ENCODE measurements around the gene PDCD10.

PDCD10 gene

DNA sequence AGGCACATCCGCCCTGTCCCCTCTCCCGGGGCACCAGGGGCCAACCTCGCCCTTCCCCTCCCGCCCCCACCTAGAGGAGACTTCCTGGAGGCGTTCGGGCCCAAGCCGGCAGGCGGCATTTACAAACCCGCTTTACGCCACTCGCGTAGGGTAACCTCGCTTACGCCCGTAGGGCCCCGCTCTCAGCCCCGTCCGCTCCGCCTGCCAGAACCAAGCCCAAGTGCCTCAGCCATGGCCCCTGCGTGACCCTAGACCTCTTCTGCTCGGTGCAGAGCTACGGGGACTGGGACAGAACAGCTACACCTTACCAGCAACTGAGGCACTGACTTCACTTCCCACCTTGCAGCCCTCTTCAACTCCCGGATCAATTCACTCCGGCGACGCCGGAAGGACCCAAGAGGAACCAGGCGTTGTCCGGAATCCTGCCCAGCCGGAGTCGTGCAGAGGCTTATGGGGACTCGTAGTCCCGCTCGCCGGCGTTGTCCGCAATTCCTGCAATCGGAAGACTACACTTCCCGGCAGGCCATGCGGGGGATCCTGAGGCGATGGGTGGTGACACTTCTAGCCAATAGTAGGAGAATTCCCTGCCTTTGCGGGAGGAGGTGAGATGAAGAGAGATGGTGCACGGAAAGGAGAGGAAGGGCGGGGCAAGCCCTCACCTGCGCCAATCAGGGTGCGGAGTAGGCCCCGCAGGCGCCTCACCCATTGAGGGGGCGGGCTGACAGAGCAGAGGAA lies at the start of gene PDCD10:
PDCD10 (minus strand) TSS at position 395 of the 735 bp plus-strand sequence. CDS start 14,735 bp downstream, outside the sequence.
- DNase-seq = peak; percentile 94

GRCh38 chr3:167783781-167784180 lies 49.1 kb upstream of the PDCD10 start:
- no peak for DNase-seq

- no peak for DNase-seq
Observed at GRCh38 chr3:167780214-167780883, 45.7 kb upstream of the PDCD10 start.

DNA sequence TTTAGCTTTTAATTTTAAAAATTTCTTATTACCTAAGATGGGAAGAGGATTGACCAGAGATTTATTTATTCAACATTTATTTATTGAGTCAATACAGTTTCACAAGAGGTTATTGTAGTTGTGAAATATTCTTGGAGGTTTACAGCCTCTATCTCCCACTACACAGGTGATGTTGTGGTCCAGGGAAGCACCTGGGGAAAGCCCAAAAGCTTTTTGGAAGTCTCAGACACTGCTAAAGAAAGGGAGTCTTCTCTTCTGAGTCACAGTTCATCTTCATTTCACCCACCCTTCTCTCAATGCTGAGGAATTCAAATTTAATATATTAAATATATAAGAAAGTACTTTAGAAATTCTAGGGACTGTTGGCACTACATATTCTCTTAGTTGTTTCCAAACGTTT lies 42.7 kb upstream of the PDCD10 start:
- DNase-seq = no peak

DNA sequence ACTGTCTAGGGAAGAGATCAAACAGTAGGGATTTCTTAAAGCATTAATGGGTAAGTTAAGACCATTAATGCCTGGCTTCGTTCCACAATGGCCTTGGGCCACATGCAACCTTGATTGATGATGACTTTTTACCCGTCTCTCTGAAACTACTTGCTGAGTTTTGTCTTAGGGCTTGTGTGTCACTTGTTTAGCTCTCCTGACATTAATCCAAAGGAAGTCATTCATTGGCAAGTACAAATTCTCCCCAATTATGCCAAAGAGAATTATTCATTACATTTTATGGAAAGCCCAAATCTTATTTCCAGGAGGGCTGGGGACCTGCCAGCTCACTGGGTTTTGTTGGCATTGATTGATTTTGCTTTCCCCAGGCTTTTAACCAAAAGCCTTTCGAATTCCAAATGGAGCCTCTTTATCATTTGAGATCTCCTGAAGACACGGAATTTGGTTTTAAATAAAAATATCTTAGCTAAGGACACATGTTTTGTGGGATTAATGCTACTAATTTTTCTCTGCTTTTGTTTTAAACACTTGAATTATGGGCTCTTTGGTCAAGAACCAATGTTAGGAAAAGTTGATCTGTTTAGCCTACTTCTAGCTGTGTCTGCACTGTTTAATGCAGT lies 41.5 kb upstream of the PDCD10 start:
- no peak for DNase-seq

- no peak for DNase-seq
Observed at GRCh38 chr3:167773584-167773983, 38.9 kb upstream of the PDCD10 start.

- no peak for DNase-seq
Observed at GRCh38 chr3:167772992-167773391, 38.3 kb upstream of the PDCD10 start.

GRCh38 chr3:167762296-167762695 lies 27.6 kb upstream of the PDCD10 start:
- no peak for DNase-seq

- no peak for DNase-seq
Observed at GRCh38 chr3:167761302-167761701, 26.6 kb upstream of the PDCD10 start.

DNA sequence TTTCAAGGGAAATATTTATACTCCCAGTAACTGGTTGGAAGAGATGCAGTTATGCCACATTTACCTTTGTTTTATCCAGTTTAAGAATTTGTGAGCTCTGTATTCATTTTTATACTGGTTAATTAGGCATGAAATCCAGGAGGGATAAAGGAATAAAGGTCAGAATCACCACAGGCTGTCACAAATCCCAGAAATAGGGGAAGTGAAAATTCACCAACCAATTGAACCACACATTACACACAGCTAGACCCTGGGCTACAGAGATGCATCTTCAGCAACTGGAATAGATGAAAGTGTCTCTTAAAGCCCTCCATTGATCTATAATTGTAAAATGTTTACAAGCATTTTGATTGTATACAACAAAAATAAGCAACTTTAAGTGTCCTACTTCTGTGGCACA lies 19.4 kb upstream of the PDCD10 start:
- no peak for DNase-seq

DNA sequence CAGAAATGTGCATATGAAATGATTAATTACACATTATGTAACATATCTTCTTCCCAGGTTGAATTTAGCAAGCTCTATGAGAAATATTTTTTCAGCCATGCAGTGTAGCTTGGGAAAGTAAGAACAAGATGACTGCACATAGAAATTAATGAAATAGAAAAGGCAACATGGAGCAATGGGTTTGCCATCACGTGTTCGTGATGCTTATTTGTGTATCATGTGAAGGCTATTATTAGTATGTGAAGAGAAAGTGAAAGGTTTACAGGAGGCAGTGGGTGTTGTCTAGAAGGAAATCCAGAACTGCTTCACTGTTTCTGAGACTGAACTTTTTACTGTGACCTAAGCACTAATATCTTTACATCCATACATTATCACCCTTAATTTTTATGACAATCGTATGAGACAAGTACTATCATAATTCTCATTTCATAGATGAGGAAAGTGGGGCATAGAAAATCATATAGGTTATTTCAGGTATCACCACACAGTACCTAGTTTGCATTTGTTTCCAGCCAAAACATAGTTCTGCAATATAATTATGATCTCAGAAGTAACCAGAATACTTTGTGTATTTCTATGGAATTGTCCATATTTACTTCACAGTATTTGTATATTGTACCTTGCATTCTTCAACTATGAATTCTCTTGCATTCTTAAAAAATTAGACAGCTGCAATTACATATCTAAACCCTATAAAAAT lies 15.7 kb upstream of the PDCD10 start:
- DNase-seq = no peak

- no peak for DNase-seq
Observed at GRCh38 chr3:167749728-167750127, 15.0 kb upstream of the PDCD10 start.

DNA sequence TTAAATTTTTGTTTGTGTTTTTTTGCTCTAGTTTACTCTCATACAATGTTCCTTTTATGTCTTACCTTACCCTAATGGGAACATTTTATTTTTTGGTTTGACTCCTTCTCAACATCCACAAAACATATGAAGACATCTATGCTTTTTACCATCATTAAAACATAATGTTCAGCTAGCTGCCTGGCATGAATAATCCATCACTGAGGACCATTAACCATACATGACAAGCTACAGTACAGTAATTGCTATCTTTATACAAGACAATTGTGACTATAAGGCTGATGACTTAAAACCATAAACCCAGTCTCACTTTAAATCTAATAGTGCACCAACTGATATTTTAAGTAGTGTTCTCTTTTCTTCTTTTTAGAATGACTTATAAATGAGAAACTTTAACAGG lies 14.5 kb upstream of the PDCD10 start:
- DNase-seq = no peak

DNA sequence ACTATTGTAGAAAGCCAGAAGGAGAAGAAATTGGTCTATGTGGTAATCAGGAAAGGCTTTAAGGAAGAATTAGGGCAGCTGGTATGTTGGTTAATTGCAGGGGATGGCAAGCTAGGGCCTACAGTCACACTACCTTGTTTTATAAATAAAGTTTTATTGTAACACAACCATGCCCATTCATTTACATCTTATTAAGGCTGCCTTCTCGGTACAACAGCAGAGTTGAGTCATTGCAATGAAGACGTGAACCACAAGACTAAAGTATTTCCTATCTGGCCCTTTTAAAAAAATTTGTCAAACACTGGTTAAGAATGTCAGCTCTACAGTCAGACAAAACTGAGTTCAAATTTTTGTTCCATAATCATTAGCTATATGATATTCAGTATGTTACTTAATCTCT lies 9.1 kb upstream of the PDCD10 start:
- no peak for DNase-seq

DNA sequence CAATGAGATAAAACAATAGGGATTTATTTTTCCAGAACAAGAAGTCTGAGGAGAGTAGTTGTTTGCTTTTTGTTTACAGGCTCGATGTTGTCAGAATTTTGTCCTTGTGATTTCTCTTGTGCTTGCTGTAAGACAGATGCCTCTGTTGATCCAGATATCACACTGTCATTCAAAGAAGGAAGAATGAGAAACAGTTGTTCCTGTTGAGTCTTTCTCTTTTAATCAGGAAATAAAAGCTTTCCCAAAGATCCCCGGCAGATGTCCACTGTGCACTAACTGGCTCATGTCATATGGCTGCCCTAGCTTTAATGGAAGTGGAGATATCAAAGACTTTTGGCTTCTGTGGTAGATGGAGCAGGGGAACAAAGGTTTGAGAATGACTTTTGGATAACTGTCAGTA lies 7.6 kb upstream of the PDCD10 start:
- DNase-seq = no peak

- DNase-seq = peak; percentile 12
Observed at GRCh38 chr3:167740961-167741587, 6.4 kb upstream of the PDCD10 start.

- no peak for DNase-seq
Observed at GRCh38 chr3:167739190-167739810, 4.6 kb upstream of the PDCD10 start.

GRCh38 chr3:167738037-167738436 lies 3.3 kb upstream of the PDCD10 start:
- no peak for DNase-seq

DNA sequence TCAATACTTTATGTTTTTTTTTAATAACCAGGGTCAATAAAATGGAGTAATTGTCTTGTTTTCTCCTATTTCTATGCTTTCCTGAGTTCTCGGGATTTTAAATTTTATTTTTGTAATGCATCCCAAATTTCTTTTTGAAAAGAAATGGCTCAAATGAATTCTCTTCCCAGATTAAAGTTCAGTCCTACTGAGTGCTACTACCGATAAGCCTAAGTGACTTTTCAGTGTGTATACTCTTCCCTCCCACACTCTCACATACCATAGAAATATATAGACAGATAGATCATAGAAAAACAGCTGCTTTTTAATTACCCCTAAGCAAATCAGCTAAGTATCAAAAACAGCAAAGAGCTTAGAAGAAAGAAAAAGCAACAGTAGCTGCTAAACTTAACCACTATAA lies 2.3 kb upstream of the PDCD10 start:
- no peak for DNase-seq

DNA sequence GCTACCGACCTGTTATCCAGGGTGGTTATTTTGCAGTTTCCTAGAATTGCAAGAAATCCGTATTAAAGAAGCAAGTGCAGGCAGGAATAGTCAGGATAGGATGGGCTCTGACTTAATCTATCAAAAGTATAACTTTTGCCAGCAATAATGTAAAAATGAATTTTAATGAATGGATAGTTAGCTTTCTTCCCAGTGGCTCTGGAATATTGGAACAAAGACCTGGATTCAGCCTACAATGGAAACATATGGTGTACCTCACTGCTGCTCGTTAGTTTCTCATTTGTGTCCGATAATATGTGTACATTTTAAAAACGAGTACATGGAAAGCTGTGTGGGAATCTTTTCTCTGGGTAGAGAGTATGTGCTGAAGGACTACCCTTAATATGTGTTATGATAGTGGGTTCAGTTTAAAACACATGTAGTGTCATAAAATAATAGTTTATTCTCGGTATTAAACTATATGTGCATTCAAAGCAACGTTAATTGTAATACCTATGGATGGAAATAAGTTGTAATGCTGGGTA lies 1.6 kb upstream of the PDCD10 start:
- DNase-seq = no peak

GRCh38 chr3:167735233-167736138 lies 794 bp upstream of the PDCD10 start, which contains the start of gene SERPINI1:
SERPINI1 (plus strand) TSS chr3:167735721; CDS start chr3:167789129, 53,408 bp downstream.
- DNase-seq = peak; percentile 73

All from stimulated activated CD4-positive, alpha-beta T cell treated with anti-CD3 and anti-CD28 coated beads, Interleukin-4, amount 100 ng/mL, for 1 hour (primary cell).